Glutamatergic neuron (in vitro differentiated cells): ENCODE measurements around the gene AFG3L2. TPM values are rescaled to one million over a fixed set of nuclear protein-coding genes. Genes with fewer than 3 reads are reported as not detected.

Experiments
- DNase-seq: peaks from one replicate; pipeline ENCODE4 v3.0.0; 2022
- H3K27ac Mint-ChIP-seq: one replicate; pipeline ENCODE4 v1.8.0; 2020; ENCODE audit warnings: mild to moderate bottlenecking, mixed read lengths, inconsistent platforms; ENCODE audit not compliant: unreplicated experiment
- H3K27me3 Mint-ChIP-seq: one replicate; pipeline ENCODE4 v1.8.0; 2020; ENCODE audit warnings: mild to moderate bottlenecking, moderate library complexity, mixed read lengths, inconsistent platforms; ENCODE audit not compliant: unreplicated experiment
- H3K36me3 Mint-ChIP-seq: one replicate; pipeline ENCODE4 v1.8.0; 2020; ENCODE audit warnings: mild to moderate bottlenecking, mixed read lengths, inconsistent platforms; ENCODE audit not compliant: unreplicated experiment
- H3K4me1 Mint-ChIP-seq: one replicate; pipeline ENCODE4 v1.8.0; 2020; ENCODE audit warnings: mild to moderate bottlenecking, low read depth, mixed read lengths, inconsistent platforms; ENCODE audit not compliant: unreplicated experiment
- H3K4me3 Mint-ChIP-seq: one replicate; pipeline ENCODE4 v1.8.0; 2020; ENCODE audit warnings: mild to moderate bottlenecking, mixed read lengths, inconsistent platforms; ENCODE audit not compliant: unreplicated experiment
- H3K9me3 Mint-ChIP-seq: one replicate; pipeline ENCODE4 v1.8.0; 2020; ENCODE audit warnings: mild to moderate bottlenecking, moderate library complexity, mixed read lengths, inconsistent platforms; ENCODE audit not compliant: unreplicated experiment
- total RNA-seq: library from RNA; stranded (reverse); fragmentation: NEBNext Ultra II Directional; extraction: Animal tissue kit (Norgen Biotek cat#: 25700); gene quantifications from one replicate; pipeline ENCODE4 v1.2.1, GENCODE V29; 2021; ENCODE audit not compliant: unreplicated experiment
- TF ChIP-seq, protein P1 (sequence below): fragments of 200-600 bp; sonication (generic); IDR thresholded peaks from one replicate; pipeline ENCODE4 v1.5.0; 2021; ENCODE audit not compliant: partially characterized antibody, unreplicated experiment

Gene AFG3L2
- total RNA-seq, 1 donor from 2014 or later = 46.7 TPM

DNA sequence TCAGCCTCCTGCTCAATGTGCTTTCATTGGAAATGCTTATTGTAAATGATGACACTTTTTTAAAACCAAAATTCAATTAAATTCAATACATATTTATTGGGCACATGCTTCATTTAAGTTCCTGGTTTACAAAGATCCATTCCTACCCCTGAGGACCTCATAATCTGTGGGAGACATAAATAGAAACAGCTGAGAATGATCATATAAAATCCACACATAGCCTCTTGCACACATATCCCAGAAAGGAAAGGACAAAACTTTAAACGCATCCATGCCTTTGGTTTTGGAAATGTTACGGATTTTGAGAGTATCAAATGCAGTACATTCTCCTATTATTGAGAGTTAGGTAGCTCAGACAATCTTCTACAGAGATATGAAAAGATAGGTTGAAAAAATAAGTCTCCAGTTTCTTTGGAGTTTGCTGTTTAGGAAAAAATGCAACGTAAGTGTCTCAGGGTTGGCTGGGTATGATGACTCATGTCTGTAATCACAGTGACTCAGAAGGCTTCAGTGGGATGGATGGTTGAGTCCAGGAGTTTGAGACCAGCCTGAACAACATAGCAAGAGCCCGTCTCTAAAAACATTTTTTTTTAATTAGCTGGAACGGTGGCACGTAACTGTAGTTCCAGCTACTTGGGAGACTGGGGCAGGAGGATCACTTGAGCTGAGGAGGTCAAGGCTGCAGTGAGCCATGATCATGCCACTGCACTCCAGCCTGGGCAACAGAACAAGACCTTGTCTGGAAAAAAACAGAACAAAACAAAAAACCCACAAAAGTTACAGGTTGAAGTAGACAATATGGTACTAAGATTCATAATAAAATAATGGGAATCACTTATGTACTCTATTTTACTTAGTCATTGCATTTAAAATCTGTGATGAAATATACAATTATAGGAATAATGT lies 26.8 kb upstream of the AFG3L2 start:
- Mint-ChIP-seq H3K36me3 (no peaks in the 10 kb centered on the region), H3K27me3 (peaks cover 12% of the 10 kb centered on the region), H3K9me3 (peaks cover 6% of the 10 kb centered on the region), H3K4me1 (peaks cover 4% of the 10 kb centered on the region), H3K27ac (no peak overlapping the region), H3K4me3 (no peak overlapping the region)
- DNase-seq = no peak
- TF ChIP-seq, protein P1, sequence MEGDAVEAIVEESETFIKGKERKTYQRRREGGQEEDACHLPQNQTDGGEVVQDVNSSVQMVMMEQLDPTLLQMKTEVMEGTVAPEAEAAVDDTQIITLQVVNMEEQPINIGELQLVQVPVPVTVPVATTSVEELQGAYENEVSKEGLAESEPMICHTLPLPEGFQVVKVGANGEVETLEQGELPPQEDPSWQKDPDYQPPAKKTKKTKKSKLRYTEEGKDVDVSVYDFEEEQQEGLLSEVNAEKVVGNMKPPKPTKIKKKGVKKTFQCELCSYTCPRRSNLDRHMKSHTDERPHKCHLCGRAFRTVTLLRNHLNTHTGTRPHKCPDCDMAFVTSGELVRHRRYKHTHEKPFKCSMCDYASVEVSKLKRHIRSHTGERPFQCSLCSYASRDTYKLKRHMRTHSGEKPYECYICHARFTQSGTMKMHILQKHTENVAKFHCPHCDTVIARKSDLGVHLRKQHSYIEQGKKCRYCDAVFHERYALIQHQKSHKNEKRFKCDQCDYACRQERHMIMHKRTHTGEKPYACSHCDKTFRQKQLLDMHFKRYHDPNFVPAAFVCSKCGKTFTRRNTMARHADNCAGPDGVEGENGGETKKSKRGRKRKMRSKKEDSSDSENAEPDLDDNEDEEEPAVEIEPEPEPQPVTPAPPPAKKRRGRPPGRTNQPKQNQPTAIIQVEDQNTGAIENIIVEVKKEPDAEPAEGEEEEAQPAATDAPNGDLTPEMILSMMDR = no peak

DNA sequence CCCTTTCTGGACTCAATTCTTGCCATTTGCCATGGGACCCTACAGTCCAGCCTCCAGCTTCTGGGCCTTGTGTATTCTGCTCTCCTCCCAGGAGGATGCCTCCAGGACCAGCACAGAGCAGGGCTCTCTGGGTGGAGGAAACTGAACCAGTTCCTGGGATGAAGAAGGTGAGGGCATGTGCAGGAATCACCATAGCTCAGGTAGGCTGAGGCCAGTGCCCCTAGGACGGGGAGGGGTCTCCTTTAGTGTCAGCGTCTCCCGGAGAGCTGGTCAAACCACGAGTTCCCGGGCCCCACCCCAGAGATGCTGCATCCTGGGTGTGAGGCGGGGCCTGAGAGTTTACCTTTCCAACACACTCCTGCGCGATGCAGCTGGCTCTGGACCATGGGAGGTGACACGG lies 24.9 kb upstream of the AFG3L2 start:
- H3K27ac Mint-ChIP-seq = no peak overlapping the region
- H3K9me3 Mint-ChIP-seq = peaks cover 4% of the 10 kb centered on the region

DNA sequence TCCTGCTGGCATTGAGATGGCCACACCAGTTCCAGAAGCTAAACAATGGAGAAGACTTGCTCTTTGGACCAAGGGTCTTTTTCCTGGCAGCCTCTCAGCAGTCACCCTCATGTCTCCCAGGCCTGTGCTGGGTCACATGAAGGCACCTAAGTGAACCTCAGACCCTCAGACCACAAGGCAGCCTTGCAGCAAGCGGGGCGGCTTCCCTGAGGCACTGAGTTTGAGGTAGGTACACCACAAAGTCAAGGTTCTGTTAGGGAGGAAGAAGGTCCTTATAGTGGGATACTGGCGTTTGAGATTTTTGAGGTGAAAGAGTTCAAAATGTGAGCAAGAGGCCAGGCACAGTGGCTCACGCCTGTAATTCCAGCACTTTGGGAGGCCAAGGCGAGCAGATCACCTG lies 22.2 kb upstream of the AFG3L2 start:
- Mint-ChIP-seq H3K27ac (no peak overlapping the region), H3K4me1 (no peaks in the 10 kb centered on the region), H3K4me3 (no peak overlapping the region), H3K36me3 (no peaks in the 10 kb centered on the region), H3K9me3 (peaks cover 4% of the 10 kb centered on the region), H3K27me3 (peaks cover 3% of the 10 kb centered on the region)
- DNase-seq = no peak
- TF ChIP-seq, protein P1 = no peak

More for the DNA sequence above, 24.9 kb upstream of the AFG3L2 start:
- Mint-ChIP-seq H3K4me3 (no peak overlapping the region), H3K27me3 (peaks cover 4% of the 10 kb centered on the region), H3K36me3 (no peaks in the 10 kb centered on the region), H3K4me1 (no peaks in the 10 kb centered on the region)
- TF ChIP-seq, protein P1 = no peak
- DNase-seq = no peak

DNA sequence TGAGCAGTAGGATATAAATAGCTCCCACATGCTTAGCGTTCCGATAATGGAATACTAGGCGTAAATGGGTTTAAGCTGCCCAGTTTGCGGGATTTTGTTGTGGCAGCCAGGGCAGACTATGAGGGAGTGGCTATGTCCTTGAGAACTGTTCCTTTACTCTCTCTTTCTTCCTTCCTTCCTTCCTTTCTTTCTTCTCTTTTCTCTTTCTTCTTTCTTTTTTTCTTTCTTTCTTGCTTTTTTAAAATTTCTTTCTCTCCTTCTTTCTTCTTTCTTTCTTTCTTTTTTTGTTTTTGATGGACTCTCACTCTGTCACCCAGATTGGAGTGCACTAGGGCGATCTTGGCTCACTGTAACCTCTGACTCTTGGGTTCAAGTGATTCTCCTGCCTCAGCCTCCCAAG lies 21.6 kb upstream of the AFG3L2 start:
- H3K4me1 Mint-ChIP-seq = no peaks in the 10 kb centered on the region
- TF ChIP-seq, protein P1 = no peak
- H3K9me3 Mint-ChIP-seq = peaks cover 4% of the 10 kb centered on the region
- H3K36me3 Mint-ChIP-seq = no peaks in the 10 kb centered on the region
- H3K27ac Mint-ChIP-seq = no peak overlapping the region
- no peak for DNase-seq
- H3K27me3 Mint-ChIP-seq = peaks cover 3% of the 10 kb centered on the region
- no peak overlapping the region for H3K4me3 Mint-ChIP-seq

DNA sequence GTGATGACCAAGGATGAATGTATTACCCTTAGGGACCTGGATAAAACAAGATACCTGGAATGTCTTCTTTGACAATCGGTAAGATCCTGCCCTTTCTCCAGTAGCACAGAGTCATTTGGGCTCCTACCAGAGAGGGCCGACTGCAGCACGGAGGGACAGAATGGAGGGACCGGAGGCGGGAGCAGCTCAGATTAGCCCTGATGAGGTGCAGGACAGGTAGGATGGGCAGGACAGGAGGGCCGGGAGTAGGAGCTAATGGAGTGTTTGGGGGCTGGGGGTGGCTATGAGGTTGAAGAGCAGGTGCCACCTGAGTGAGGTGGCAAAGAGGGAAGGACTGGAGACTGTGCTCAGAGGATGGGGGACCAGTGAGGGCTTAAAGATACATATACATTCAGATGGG lies 20.8 kb upstream of the AFG3L2 start:
- H3K4me1 Mint-ChIP-seq = no peaks in the 10 kb centered on the region
- peaks cover 4% of the 10 kb centered on the region for H3K9me3 Mint-ChIP-seq
- TF ChIP-seq, protein P1 = no peak
- H3K27me3 Mint-ChIP-seq = peaks cover 3% of the 10 kb centered on the region
- no peak for DNase-seq
- H3K27ac Mint-ChIP-seq = no peak overlapping the region
- H3K4me3 Mint-ChIP-seq = no peak overlapping the region
- H3K36me3 Mint-ChIP-seq = no peaks in the 10 kb centered on the region
